BLaER1 (cell line): ENCODE measurements around the gene RHCE.

Source experiments
- H3K27ac ChIP-seq: shearing (Covaris generic); formaldehyde crosslinking; 2 replicates; pipeline ENCODE4 v1.8.1; 2022
- H3K27me3 ChIP-seq: shearing (Covaris generic); formaldehyde crosslinking; 2 replicates; pipeline ENCODE4 v1.8.1; 2022
- H3K36me3 ChIP-seq: shearing (Covaris generic); formaldehyde crosslinking; 2 replicates; pipeline ENCODE4 v1.8.1; 2022
- H3K4me1 ChIP-seq: shearing (Covaris generic); formaldehyde crosslinking; 2 replicates; pipeline ENCODE4 v1.8.1; 2022
- H3K4me2 ChIP-seq: shearing (Covaris generic); formaldehyde crosslinking; 2 replicates; pipeline ENCODE4 v1.8.1; 2022
- H3K4me3 ChIP-seq: shearing (Covaris generic); formaldehyde crosslinking; 2 replicates; pipeline ENCODE4 v1.8.1; 2022
- H3K9ac ChIP-seq: shearing (Covaris generic); formaldehyde crosslinking; 2 replicates; pipeline ENCODE4 v1.8.1; 2022
- H3K9me3 ChIP-seq: shearing (Covaris generic); formaldehyde crosslinking; 2 replicates; pipeline ENCODE4 v1.8.1; 2022
- H4K20me1 ChIP-seq: shearing (Covaris generic); formaldehyde crosslinking; 2 replicates; pipeline ENCODE4 v1.8.1; 2022
- Cebpa-rat ChIP-seq: shearing (Covaris generic); IDR thresholded peaks from 2 replicates; pipeline ENCODE4 v1.8.1; 2022

The RHCE gene

DNA sequence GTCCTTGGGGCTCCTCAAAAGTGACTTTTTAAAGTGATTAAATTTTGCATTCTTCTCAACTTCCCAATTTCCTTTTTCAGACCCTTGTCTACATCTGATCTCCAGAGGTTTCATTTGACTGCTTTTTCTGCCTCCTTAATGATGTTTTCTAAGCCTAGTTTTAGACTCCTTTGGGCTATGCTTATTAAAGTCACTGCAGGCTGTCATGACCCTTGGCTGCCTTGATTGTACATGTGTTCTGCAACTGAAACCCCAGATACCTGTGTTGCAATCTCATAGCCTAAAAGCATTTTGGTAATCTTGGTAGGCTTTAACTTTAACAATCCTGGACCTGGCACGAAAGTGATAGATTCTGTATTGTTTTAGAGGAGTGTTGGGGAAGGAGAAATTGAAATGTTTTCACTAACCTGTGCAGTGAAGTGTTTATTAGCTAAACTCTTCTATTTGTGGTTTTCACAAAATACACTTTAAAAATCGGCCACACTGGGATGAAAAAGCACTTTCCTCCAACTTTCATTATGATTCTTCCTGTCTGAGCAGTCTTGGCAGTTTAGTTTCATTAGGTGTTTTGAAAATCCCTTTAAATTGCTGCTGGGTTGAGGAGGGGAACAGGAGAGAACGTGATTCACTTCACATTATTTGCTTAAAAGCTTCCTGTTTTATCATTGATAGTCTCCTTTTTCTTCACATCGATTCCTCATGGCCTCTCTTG is 14.9 kb upstream of the RHCE start:
- Histone ChIP-seq H3K9ac (peak overlapping the region; percentile 58), H3K27me3 (no peaks in the 10 kb centered on the region), H3K4me1 (peaks cover 50% of the 10 kb centered on the region), H3K27ac (no peak overlapping the region), H3K4me2 (peak overlapping the region; percentile 68), H3K36me3 (peaks cover 28% of the 10 kb centered on the region), H3K4me3 (no peak overlapping the region), H4K20me1 (peaks cover 95% of the 10 kb centered on the region), H3K9me3 (no peaks in the 10 kb centered on the region)
- no peak for TF ChIP-seq Cebpa-rat

DNA sequence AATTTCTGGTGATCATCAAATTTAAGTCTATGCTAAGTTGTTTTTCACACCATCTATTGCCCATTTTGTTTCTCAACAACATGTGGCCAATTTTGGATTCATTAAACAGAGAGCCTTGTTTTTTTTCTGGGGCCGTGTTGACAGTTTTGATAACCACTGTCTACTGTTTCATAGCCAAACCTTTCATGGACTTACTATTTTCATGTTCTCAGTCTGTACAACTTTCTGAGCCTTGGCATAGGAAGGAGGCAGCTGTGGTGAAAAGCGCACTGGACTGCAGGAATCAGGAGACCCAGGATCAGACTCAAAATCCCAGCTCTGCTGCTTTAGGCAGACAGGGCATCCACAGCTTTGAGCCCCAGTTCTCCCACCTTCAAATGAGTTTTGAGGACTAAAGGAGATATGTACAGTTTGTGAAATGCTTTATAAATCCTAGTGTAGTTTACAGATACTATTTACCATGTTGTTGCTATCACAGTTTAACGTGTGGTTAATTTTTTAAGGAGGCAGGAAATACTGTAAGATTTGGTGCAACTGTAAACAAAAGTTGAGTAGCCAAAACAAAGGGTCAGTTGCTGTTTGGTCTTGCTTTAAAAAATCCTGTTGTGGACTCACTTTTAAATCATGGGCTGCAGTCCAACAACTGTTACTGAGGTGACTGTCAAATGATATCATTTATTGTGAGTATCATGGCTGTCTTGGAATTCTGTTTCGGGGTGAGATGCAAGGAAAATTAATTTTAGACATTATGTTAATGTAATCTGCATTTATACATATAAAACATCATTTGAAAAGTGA is 13.0 kb upstream of the RHCE start:
- H4K20me1 ChIP-seq = peaks cover 76% of the 10 kb centered on the region

DNA sequence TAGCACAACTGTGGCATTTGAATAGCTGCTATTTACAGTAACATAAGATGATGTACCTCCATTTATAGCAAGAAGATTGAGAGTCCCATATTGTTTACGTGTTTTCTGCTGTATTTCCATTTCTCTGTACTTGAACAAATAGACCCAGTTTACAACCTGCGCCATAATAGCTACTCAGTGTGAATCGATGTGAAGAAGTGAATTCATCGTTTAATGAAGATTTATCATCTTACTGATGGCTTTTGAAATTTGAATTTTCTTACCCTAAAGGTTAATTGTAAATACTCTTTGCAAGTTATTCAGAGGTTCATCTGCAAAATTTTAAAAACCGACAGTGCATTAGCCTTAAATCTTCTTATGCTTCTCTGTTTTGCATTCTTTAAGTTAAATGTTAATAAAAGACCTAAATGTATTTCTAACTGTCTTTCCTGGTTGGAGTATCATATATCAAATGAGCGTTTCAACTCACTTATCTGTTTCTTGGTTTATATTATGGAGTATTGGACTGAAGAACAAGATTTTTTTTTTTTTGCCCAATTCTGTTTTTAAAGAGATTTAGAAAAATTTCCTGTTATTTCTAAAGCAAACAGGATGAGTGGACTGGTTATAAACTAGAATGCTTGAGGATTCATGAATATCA is 12.2 kb upstream of the RHCE start:
- Histone ChIP-seq H3K4me2 (peak overlapping the region; percentile 79), H3K27ac (no peak overlapping the region), H3K9me3 (no peaks in the 10 kb centered on the region), H3K4me1 (peaks cover 59% of the 10 kb centered on the region), H3K4me3 (peak overlapping the region; percentile 99; the same call in 1 of the 2 replicates), H4K20me1 (peaks cover 69% of the 10 kb centered on the region), H3K27me3 (no peaks in the 10 kb centered on the region), H3K9ac (peak overlapping the region; percentile 95; the same call in 1 of the 2 replicates), H3K36me3 (peaks cover 18% of the 10 kb centered on the region)
- no peak for TF ChIP-seq Cebpa-rat

More for the DNA sequence above, 13.0 kb upstream of the RHCE start:
- Histone ChIP-seq H3K4me3 (no peak overlapping the region), H3K27ac (no peak overlapping the region), H3K36me3 (peaks cover 22% of the 10 kb centered on the region), H3K27me3 (no peaks in the 10 kb centered on the region), H3K9me3 (no peaks in the 10 kb centered on the region), H3K9ac (peak overlapping the region; percentile 71), H3K4me1 (peaks cover 59% of the 10 kb centered on the region), H3K4me2 (peak overlapping the region; percentile 79)
- TF ChIP-seq Cebpa-rat = no peak

DNA sequence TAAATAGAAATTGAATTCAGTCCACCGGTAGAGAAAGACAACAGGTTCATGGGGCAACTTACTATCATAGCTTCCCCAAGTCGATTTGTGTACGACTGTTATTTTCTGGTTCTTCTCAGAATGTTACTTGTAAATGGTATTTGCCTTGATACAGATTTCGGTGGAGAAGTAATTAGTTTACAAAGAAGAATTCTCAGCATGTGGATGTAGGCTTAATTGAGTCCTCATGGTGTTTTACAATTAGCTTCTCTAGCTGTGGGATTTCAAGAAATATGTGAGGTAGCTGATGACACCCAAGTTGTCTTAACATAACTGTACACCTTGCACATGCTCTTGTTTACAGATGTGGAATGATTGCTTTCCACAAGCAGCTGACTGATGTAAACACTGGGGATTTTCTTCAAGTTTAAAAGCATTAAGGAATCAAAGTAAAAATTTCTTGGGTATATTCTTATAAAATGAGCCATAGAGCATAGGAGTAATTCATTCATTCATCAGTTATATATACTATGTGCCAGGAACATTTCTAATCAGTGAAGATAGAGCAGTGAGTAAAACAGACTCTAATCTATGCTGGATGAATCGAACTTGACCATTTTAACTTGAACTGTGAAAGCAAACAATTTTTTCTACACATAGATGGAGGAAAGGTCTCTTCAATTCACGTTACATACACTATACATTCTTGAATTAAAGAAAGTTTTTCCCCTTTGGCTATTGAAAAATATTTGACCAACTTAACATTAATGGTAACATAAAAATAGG is 11.5 kb upstream of the RHCE start:
- peak overlapping the region; percentile 96 for H3K27ac ChIP-seq
- TF ChIP-seq Cebpa-rat = no peak

DNA sequence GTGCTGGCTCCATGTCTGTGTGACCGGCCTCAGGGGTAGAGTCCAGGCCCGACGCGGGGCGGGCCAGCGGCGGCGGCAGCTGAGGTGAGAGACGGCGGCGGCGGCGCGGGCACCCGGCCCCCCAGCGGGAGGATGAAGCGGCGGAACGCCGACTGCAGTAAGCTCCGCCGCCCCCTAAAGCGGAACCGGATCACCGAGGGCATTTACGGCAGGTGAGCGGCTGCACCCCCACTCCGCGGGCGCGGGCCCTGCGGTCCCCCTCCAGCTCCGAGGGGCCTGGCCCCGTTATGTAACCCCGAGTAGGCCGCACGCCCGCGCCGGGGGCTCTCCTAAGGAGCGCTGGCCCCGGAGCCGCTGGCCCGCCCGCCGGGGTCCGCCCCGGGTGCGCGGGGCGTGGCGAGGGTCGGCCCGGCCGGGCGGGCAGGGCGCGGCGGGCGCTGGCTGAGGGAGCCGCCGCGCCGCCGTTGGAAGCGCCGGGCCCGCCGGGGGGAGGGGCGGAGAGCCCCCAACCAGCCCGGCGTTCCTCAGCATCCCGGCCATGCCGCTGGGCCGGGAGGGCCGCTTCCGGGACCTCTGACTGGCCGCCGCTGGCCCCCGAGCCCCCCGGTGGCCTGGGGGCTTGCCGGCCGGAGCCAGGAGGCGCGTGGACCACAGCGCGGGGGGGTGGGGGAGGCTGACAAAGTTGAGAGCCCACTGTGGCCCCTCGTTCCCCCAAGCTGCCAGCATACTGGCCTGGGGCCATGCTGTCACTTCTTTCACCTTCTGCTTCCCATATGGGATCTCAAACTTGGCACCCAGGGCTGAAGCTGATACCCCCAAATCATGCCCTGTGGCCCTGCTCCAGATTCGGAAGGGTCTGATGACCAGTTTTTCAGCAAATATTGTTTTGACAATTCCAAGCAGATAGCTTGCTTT is 10.6 kb upstream of the RHCE start:
- Histone ChIP-seq H3K4me1 (peaks cover 55% of the 10 kb centered on the region), H3K4me3 (peak overlapping the region; percentile 99), H3K4me2 (peak overlapping the region; percentile 79), H3K9ac (peak overlapping the region; percentile 95), H3K36me3 (peaks cover 5% of the 10 kb centered on the region; the same call in 1 of the 2 replicates), H4K20me1 (peaks cover 52% of the 10 kb centered on the region), H3K27me3 (no peaks in the 10 kb centered on the region), H3K27ac (peak overlapping the region; percentile 96), H3K9me3 (no peaks in the 10 kb centered on the region)
- TF ChIP-seq Cebpa-rat = no peak

More for the DNA sequence above, 11.5 kb upstream of the RHCE start:
- H3K9ac ChIP-seq = peak overlapping the region; percentile 95
- peaks cover 59% of the 10 kb centered on the region for H3K4me1 ChIP-seq
- peak overlapping the region; percentile 99 for H3K4me3 ChIP-seq
- H3K36me3 ChIP-seq = peaks cover 11% of the 10 kb centered on the region
- H4K20me1 ChIP-seq = peaks cover 61% of the 10 kb centered on the region
- no peaks in the 10 kb centered on the region for H3K27me3 ChIP-seq
- H3K4me2 ChIP-seq = peak overlapping the region; percentile 79
- no peaks in the 10 kb centered on the region for H3K9me3 ChIP-seq

DNA sequence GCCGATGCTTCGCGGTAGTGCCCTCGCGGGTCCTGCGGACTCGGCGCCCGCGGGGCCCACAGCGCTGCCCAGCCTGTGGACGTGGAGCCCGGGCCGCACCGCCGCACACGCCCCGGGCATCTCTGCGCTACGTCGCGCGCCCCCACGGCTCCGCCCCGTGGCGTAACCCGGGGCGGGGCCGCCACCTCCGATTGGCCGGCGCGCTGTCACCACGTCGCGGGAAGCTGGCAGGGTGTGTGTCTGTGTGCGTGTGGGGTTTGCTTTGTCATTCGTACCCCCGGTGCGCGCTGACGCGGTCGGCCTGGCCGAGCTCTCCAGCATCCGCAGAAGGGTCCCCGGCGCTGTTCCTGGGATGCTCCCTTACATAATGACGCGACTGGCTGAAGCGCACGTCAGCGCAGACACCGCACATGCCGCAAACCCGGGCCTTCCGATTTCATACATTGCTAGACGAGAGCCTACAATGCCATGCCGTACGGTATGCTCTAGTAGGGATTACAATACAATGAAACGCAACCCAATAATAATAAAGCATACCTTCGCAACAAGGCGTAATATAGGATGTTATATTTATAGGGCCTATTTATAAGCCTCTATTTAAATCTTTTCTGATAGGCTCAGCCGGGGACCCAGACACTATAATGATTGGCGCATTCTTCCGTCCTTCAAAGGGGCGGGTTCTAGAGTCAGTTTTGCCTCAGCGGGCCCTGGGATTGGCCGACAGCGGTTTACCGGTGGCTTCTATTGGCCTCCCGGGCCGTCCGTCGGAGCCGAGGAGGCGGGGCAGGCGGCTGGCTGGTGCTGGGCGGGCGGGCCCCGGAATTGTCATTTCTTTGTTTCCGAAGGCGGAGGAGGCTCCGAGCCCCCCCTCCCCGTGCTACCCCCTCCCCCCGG is 9.7 kb upstream of the RHCE start, which contains the start of gene MACO1:
TSS of gene MACO1 (plus strand) at position 825 of the 894 bp plus-strand sequence. CDS start 202 bp downstream, outside the sequence.
- Histone ChIP-seq H3K27me3 (no peaks in the 10 kb centered on the region), H3K27ac (peak within 1 kb of the TSS; percentile 96), H3K4me1 (peaks cover 46% of the 10 kb centered on the region), H3K9me3 (no peaks in the 10 kb centered on the region), H3K36me3 (peaks cover 5% of the 10 kb centered on the region; the same call in 1 of the 2 replicates), H3K4me3 (peak within 1 kb of the TSS; percentile 99), H3K9ac (peak within 1 kb of the TSS; percentile 95), H4K20me1 (peaks cover 43% of the 10 kb centered on the region), H3K4me2 (peak within 1 kb of the TSS; percentile 89)
- TF ChIP-seq Cebpa-rat = no peak

DNA sequence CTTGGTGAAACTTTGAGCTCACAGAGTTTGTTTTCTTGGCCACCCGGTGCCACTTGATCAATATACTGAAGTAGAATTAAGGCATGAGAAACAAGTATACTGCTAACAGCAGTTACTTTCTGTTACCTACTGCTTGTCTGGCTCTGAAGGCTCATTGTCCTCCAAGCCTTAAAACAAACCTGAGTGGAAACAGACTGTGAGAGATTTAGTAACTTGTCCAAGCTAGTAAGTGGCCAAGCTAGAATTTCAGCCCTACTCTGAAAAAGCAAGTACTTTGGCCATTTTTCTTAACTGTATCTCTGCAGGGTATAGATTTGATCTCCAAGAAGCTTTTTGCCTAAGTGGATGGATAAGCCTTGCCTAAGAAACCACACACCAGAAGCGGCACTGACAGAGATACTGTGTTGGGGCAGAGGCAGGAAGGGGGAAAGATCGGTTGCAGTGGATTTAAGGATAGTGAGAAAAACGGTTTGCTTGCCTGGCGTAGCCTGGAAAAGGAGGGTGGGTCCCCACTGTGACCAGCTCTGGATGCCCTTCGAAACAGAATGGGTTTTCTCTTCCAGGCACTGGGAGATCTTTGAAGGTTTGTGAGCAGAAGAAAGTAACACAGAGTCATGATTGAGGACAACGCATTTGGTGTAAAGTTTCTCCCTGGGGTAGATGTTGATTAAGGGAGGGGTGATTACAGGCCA is 8.0 kb upstream of the RHCE start:
- peaks cover 26% of the 10 kb centered on the region for H4K20me1 ChIP-seq
- H3K27me3 ChIP-seq = no peaks in the 10 kb centered on the region
- H3K4me1 ChIP-seq = peaks cover 29% of the 10 kb centered on the region
- peaks cover 3% of the 10 kb centered on the region; the same call in 1 of the 2 replicates for H3K36me3 ChIP-seq
- peak overlapping the region; percentile 89; the same call in 1 of the 2 replicates for H3K4me2 ChIP-seq
- H3K9me3 ChIP-seq = no peaks in the 10 kb centered on the region
- no peak overlapping the region for H3K4me3 ChIP-seq
- no peak for TF ChIP-seq Cebpa-rat
- H3K27ac ChIP-seq = no peak overlapping the region
- H3K9ac ChIP-seq = no peak overlapping the region
